Uterus (tissue), 4 donors: Measurements from ENCODE around the gene TWSG1. TPM values are rescaled to one million over a fixed set of nuclear protein-coding genes. Genes with fewer than 3 reads are reported as not detected.

Experiments
- DNase-seq, 2 donors: peaks; one replicate each; pipeline ENCODE4 v3.0.0-alpha.2; 2019 to 2020
- H3K27ac ChIP-seq, 2 donors: fragments of 200-600 bp; sonication (generic); 1 replicate in 1 of 2; 2 replicates in 1 of 2; pipeline ENCODE4 v1.5.1; 2016 to 2018
- H3K27me3 ChIP-seq, 2 donors: fragments of 200-600 bp; sonication (generic); one replicate each; pipeline ENCODE4 v1.5.1; 2018 to 2019; ENCODE audit warnings: control low read depth in 1 of 2
- H3K36me3 ChIP-seq, 2 donors: fragments of 200-600 bp; sonication (generic); one replicate each; pipeline ENCODE4 v1.5.1; 2019; ENCODE audit warnings: control low read depth in 1 of 2
- H3K4me1 ChIP-seq, 2 donors: fragments of 200-600 bp; sonication (generic); one replicate each; pipeline ENCODE4 v1.5.1; 2018 to 2019; ENCODE audit warnings: control low read depth in 1 of 2
- H3K4me3 ChIP-seq, 2 donors: fragments of 200-600 bp; sonication (generic); 1 replicate in 1 of 2; 2 replicates in 1 of 2; pipeline ENCODE4 v1.5.1; 2018 to 2019; ENCODE audit warnings: mild to moderate bottlenecking in 1 of 2
- H3K9me3 ChIP-seq, 2 donors: fragments of 200-600 bp; sonication (generic); one replicate each; pipeline ENCODE4 v1.5.1; 2019; ENCODE audit warnings: control low read depth in 1 of 2
- POLR2A ChIP-seq, 2 donors: fragments of 450-650 bp; IDR thresholded peaks; one replicate each; pipeline ENCODE4 v1.6.1; 2016; ENCODE audit warnings: antibody characterized with exemption in 2 of 2, mild to moderate bottlenecking in 1 of 2, moderate library complexity in 1 of 2
- intact Hi-C: fragments of 100-400 bp; cut with DNase I; formaldehyde crosslinking; loops from one replicate; pipeline ENCODE4 v1.15.1; 2023; ENCODE audit warnings: low total_unique reads
- total RNA-seq, 4 donors: library from RNA; depleted of rRNA in 3 of 4; stranded (reverse); fragments of >200 nt in 3 of 4; gene quantifications; one replicate each; pipeline versions ENCODE4 v1.1.0 to v1.2.4, GENCODE V29; 2014 to 2023
- TF ChIP-seq, protein P1 (sequence below), 4 experiments: fragments of 200-600 bp in 2 of 4; fragments of 450-650 bp in 2 of 4; sonication (generic) in 2 of 4; IDR thresholded peaks; one replicate each; pipeline ENCODE4 v1.5.1; 2016 to 2019; ENCODE audit warnings: antibody characterized with exemption in 4 of 4, mild to moderate bottlenecking in 2 of 4, moderate library complexity in 1 of 4
- donor health status: DM: yes; HTN: yes; CAD: no.

The TWSG1 gene
- total RNA-seq, 4 donors from 2014 or later, result 47.6 to 198 (median 61.0) TPM

DNA sequence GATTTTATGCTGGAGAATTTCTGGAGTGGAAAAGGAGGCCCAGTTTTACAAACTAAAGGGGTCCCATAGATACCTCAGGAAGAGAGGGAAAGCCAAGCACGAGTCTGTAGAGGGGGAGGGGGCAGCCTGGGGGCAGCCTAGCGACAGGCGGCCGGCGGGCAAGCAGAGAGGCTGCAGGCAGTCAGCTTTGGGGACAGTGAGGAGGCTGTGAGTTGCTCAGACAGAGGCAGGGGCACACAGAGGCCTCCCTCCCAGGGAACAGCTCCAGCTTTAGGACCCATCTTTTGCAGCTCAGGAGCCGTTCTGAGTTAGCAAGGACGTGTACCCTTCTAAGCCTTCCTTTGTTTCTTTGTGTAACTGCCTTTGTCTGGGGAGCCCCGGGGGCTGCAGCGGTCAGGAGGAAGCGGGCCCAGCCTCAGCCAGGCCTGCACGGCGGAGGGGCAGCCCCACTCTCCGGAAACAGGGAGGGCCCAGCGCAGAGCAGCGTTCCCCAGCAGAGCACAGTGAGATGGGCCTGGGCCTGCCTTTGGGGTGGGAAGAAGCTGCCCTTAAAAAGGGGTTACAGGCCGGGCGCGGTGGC lies 99.6 kb downstream of the TWSG1 start:
- H3K4me1 ChIP-seq, result no peaks in the 10 kb centered on the region
- no peaks in the 10 kb centered on the region for H3K9me3 ChIP-seq
- no peak for TF ChIP-seq POLR2A (IDR thresholded peaks at IDR 0.05)
- TF ChIP-seq, protein P1, sequence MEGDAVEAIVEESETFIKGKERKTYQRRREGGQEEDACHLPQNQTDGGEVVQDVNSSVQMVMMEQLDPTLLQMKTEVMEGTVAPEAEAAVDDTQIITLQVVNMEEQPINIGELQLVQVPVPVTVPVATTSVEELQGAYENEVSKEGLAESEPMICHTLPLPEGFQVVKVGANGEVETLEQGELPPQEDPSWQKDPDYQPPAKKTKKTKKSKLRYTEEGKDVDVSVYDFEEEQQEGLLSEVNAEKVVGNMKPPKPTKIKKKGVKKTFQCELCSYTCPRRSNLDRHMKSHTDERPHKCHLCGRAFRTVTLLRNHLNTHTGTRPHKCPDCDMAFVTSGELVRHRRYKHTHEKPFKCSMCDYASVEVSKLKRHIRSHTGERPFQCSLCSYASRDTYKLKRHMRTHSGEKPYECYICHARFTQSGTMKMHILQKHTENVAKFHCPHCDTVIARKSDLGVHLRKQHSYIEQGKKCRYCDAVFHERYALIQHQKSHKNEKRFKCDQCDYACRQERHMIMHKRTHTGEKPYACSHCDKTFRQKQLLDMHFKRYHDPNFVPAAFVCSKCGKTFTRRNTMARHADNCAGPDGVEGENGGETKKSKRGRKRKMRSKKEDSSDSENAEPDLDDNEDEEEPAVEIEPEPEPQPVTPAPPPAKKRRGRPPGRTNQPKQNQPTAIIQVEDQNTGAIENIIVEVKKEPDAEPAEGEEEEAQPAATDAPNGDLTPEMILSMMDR (IDR thresholded peaks at IDR 0.05), result no peak
- H3K27me3 ChIP-seq, result no peaks in the 10 kb centered on the region
- no peak for DNase-seq
- no peaks in the 10 kb centered on the region for H3K36me3 ChIP-seq
- intact Hi-C loops, result no loop called here
- H3K27ac ChIP-seq, result no peak overlapping the region
- H3K4me3 ChIP-seq, result no peak overlapping the region

DNA sequence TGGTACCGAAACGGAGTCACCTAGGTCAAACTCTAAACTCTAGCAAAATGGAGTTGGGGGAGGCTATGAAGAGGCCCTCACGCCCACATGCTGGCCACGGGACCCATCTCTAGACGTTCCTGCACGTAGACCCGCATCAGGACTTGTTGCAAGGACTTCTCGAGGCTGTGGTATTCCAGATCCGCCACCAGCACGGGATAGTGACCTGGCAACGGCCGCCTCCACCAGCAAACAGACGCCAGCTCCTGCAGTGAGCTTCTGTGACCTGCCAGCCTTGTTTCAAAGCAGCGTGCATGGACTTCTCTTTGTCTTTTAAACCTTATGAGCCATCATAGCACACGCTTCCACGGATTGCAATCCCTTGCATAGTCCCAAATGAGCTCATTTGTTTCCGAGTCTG lies 100.5 kb downstream of the TWSG1 start:
- TF ChIP-seq, protein P1 (IDR thresholded peaks at IDR 0.05), result no peak
- no peak for TF ChIP-seq POLR2A (IDR thresholded peaks at IDR 0.05)
- no peak for DNase-seq
- Histone ChIP-seq H3K9me3 (no peaks in the 10 kb centered on the region), H3K4me1 (no peaks in the 10 kb centered on the region), H3K36me3 (no peaks in the 10 kb centered on the region), H3K27ac (no peak overlapping the region), H3K27me3 (no peaks in the 10 kb centered on the region), H3K4me3 (no peak overlapping the region)
- intact Hi-C loops, result no loop called here

DNA sequence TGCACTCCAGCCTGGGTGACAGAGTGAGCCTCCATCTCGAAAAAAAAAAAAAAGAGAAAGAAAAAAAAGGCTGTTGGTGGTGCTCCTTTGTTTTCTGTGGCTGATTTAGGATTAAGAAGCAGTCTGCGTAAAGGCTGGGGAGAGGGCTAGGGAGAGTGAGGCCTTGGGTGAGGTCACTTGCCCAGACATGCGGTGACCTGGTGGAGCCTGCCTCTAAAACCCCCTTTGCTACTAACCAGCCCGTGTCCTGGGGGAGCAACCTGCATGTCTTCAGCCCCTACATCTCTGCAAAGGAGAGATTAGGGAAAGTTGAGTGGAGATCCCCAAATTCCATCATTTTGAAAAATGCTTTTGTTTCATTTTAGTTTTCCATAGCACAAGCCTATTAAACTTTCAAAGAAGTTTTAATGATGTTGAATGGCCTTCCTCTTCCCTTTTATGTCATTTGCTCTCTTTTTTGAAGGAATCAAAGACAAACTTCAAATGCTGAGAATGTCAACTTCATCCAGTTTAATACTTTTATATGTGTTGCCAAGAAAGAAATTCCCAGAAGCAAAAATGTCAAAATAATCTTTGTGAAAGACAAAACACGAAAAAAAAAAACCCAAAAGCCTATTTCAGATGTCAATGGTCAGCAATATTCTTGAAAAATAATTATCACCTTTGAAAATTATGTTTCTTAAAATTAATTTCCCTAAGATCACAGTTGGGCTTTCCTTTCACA lies 101.8 kb downstream of the TWSG1 start:
- no peak overlapping the region for H3K27ac ChIP-seq
- intact Hi-C loops, result no loop called here
- no peaks in the 10 kb centered on the region for H3K36me3 ChIP-seq
- H3K4me3 ChIP-seq, result no peak overlapping the region
- H3K4me1 ChIP-seq, result no peaks in the 10 kb centered on the region
- H3K9me3 ChIP-seq, result no peaks in the 10 kb centered on the region
- TF ChIP-seq, protein P1 (IDR thresholded peaks at IDR 0.05), result no peak
- no peak for TF ChIP-seq POLR2A (IDR thresholded peaks at IDR 0.05)
- no peak for DNase-seq
- no peaks in the 10 kb centered on the region for H3K27me3 ChIP-seq

DNA sequence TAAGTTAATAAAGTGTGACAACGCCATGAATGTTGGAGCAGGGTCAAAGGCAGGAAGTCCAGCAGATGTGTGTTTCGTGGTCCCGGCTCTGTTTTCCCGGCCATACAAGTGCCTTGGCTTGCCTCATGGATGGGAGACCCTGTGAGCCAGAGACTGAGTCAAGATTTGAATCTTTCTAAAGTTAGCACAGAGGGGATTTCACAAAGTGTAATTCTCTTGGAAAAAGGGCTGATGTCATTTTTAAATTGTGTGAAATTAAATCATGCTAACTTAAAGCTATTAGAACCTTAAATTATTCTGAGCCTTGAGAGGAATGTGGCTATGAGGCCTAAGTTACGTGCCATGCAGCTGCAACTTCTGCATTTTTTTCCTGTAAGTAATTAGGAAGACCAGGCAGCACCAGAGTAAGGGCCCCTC lies 102.5 kb downstream of the TWSG1 start:
- intact Hi-C loops, result no loop called here
- Histone ChIP-seq H3K9me3 (no peaks in the 10 kb centered on the region), H3K36me3 (no peaks in the 10 kb centered on the region), H3K27ac (no peak overlapping the region), H3K4me1 (no peaks in the 10 kb centered on the region), H3K27me3 (no peaks in the 10 kb centered on the region), H3K4me3 (no peak overlapping the region)
- no peak for DNase-seq
- TF ChIP-seq, protein P1 (IDR thresholded peaks at IDR 0.05), result no peak
- no peak for TF ChIP-seq POLR2A (IDR thresholded peaks at IDR 0.05)

DNA sequence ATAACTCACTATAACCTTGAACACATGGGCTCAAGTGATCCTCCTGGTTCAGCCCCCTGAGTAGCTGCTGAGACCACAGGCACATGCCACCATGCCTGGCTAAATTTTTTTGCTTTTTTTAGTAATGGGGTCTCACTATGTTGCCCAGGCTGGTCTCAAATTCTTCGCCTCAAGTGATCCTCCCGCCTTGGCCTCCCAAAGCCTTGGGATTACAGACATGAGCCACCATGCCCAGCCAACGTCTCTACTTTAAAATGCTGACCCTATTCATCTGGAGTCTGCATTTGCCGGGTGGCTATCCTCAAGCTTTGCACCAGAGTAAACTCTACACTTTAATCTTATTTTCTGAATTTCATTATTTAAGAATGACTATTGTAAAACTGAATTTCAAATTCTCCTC lies 103.1 kb downstream of the TWSG1 start:
- no peak for TF ChIP-seq POLR2A (IDR thresholded peaks at IDR 0.05)
- no peaks in the 10 kb centered on the region for H3K9me3 ChIP-seq
- H3K27ac ChIP-seq, result no peak overlapping the region
- no peaks in the 10 kb centered on the region for H3K4me1 ChIP-seq
- no peaks in the 10 kb centered on the region for H3K36me3 ChIP-seq
- no peak for DNase-seq
- intact Hi-C loops, result no loop called here
- H3K27me3 ChIP-seq, result no peaks in the 10 kb centered on the region
- no peak overlapping the region for H3K4me3 ChIP-seq
